Muscle of back (tissue), 10 donors: Measurements from ENCODE around the gene KRTAP19-6. TPM values are rescaled to one million over a fixed set of nuclear protein-coding genes. Genes with fewer than 3 reads are reported as not detected.

ENCODE experiments used
- polyA plus RNA-seq, 10 donors: library from polyadenylated mRNA; unstranded; fragments of 120-200 nt; gene quantifications; one replicate each; pipeline ENCODE4 v1.2.1, GENCODE V29; 2013; ENCODE audit not compliant: insufficient read length in 10 of 10

The KRTAP19-6 gene
- polyA plus RNA-seq, 10 donors, result not detected

Other genes starting within 250 kb of the KRTAP19-6 start
- gene KRTAP26-1, start 221.5 kb downstream of the KRTAP19-6 start, polyA plus RNA-seq, result not detected
- gene KRTAP27-1, start 204.2 kb downstream of the KRTAP19-6 start, polyA plus RNA-seq, result not detected
- not detected for gene KRTAP23-1, start 193.3 kb downstream of the KRTAP19-6 start, polyA plus RNA-seq
- not detected for gene KRTAP13-2, start 169.6 kb downstream of the KRTAP19-6 start, polyA plus RNA-seq
- not detected for gene KRTAP13-1, start 145.8 kb downstream of the KRTAP19-6 start, polyA plus RNA-seq
- gene KRTAP13-3, start 115.9 kb downstream of the KRTAP19-6 start, polyA plus RNA-seq, result not detected
- gene KRTAP13-4, start 111.6 kb downstream of the KRTAP19-6 start, polyA plus RNA-seq, result not detected
- not detected for gene KRTAP15-1, start 101.6 kb downstream of the KRTAP19-6 start, polyA plus RNA-seq
- gene KRTAP19-1, start 61.5 kb downstream of the KRTAP19-6 start, polyA plus RNA-seq, result not detected
- gene KRTAP19-2, start 54.4 kb downstream of the KRTAP19-6 start, polyA plus RNA-seq, result not detected
- not detected for gene KRTAP19-3, start 49.9 kb downstream of the KRTAP19-6 start, polyA plus RNA-seq
- not detected for gene KRTAP19-4, start 44.7 kb downstream of the KRTAP19-6 start, polyA plus RNA-seq
- gene KRTAP19-5, start 39.7 kb downstream of the KRTAP19-6 start, polyA plus RNA-seq, result not detected
- gene KRTAP19-7, start 19.4 kb upstream of the KRTAP19-6 start, polyA plus RNA-seq, result not detected
- not detected for gene KRTAP22-2, start 48.5 kb upstream of the KRTAP19-6 start, polyA plus RNA-seq
- not detected for gene KRTAP6-3, start 50.6 kb upstream of the KRTAP19-6 start, polyA plus RNA-seq
- gene KRTAP6-2, start 57.0 kb upstream of the KRTAP19-6 start, polyA plus RNA-seq, result not detected
- not detected for gene KRTAP22-1, start 59.2 kb upstream of the KRTAP19-6 start, polyA plus RNA-seq
- gene KRTAP6-1, start 72.1 kb upstream of the KRTAP19-6 start, polyA plus RNA-seq, result not detected
- gene KRTAP20-1, start 74.6 kb upstream of the KRTAP19-6 start, polyA plus RNA-seq, result not detected
- not detected for gene KRTAP20-4, start 78.8 kb upstream of the KRTAP19-6 start, polyA plus RNA-seq
- not detected for gene KRTAP20-2, start 93.3 kb upstream of the KRTAP19-6 start, polyA plus RNA-seq
- gene KRTAP20-3, start 101.0 kb upstream of the KRTAP19-6 start, polyA plus RNA-seq, result not detected
- not detected for gene KRTAP21-3, start 176.9 kb upstream of the KRTAP19-6 start, polyA plus RNA-seq
- not detected for gene KRTAP21-2, start 205.4 kb upstream of the KRTAP19-6 start, polyA plus RNA-seq
- not detected for gene KRTAP21-1, start 213.6 kb upstream of the KRTAP19-6 start, polyA plus RNA-seq